Measurements from ENCODE around the gene SLC5A10. TPM values are rescaled to one million over a fixed set of nuclear protein-coding genes. Genes with fewer than 3 reads are reported as not detected.

The SLC5A10 gene
- total RNA-seq, 1 experiment from 2014 or later = not detected

- Histone ChIP-seq H3K9me3 (ENCODE audit: control insufficient read depth, low read depth, low read length) (no peaks in the 10 kb centered on the region), H2BK20ac (ENCODE audit: low read depth, low read length, poor library complexity, severe bottlenecking) (no peak overlapping the region), H3K9ac (ENCODE audit: extremely low read depth, insufficient read length, low read length) (no peak overlapping the region), H3K23ac (ENCODE audit: insufficient read length, low read depth, low read length) (no peak overlapping the region), H2AK5ac (ENCODE audit: insufficient read length, low read length) (no peak overlapping the region), H3K4me1 (ENCODE audit: insufficient read depth, low read length) (no peaks in the 10 kb centered on the region), H2BK15ac (ENCODE audit: low read depth, low read length) (no peak overlapping the region), H3K79me2 (ENCODE audit: insufficient read depth, low read length) (no peaks in the 10 kb centered on the region), H3K4ac (ENCODE audit: low read depth, low read length) (no peak overlapping the region), H2BK12ac (ENCODE audit: insufficient read length, low read depth, low read length) (no peak overlapping the region), H3K27ac (ENCODE audit: insufficient read length, low read depth, low read length) (no peak overlapping the region), H3K14ac (ENCODE audit: insufficient read depth, low read length) (no peak overlapping the region), H3K18ac (ENCODE audit: insufficient read length, low read depth, low read length) (no peak overlapping the region), H3K79me1 (ENCODE audit: insufficient read depth, low read depth, low read length, poor library complexity, severe bottlenecking) (no peaks in the 10 kb centered on the region), H3T11ph (ENCODE audit: low read length) (no peak overlapping the region), H4K8ac (replicated peaks; ENCODE audit: insufficient read length, low read depth, low read length) (no peak overlapping the region), H3K4me2 (ENCODE audit: insufficient read depth, insufficient read length, low read length) (no peak overlapping the region), H2BK120ac (ENCODE audit: low read depth, low read length, poor library complexity, severe bottlenecking) (no peak overlapping the region), H2AFZ (ENCODE audit: low read length) (no peak overlapping the region), H3K23me2 (ENCODE audit: insufficient read length, low read depth, low read length, poor library complexity, severe bottlenecking) (no peaks in the 10 kb centered on the region), H4K20me1 (ENCODE audit: control insufficient read depth, insufficient read depth, insufficient read length) (no peaks in the 10 kb centered on the region), H4K91ac (ENCODE audit: insufficient read length, low read depth, low read length) (no peak overlapping the region), H2BK5ac (ENCODE audit: insufficient read length, low read length) (no peak overlapping the region), H3K56ac (ENCODE audit: insufficient read length, low read depth, low read length) (no peak overlapping the region), H3K27me3 (ENCODE audit: insufficient read depth, low read length) (no peaks in the 10 kb centered on the region), H4K5ac (ENCODE audit: insufficient read length, low read depth, low read length) (no peak overlapping the region)
- WGBS (ENCODE audit: extremely low coverage, insufficient read length, low lambda C conversion rate) = no CpG with 5 or more reads among the region's 9 CpGs
- Mint-ChIP-seq H3K4me3 (no peak overlapping the region), H3K9me3 (no peaks in the 10 kb centered on the region), H3K27ac (no peak overlapping the region; a peak in 1 of 7 replicates), H3K36me3 (ENCODE audit: insufficient read depth in 1 of 3, low read depth in 3 of 3) (peaks cover 7 to 36% (median 30%) of the 10 kb centered on the region in 3 experiments; a peak in 6 of 7 replicates), H3K27me3 (ENCODE audit: low read depth) (no peaks in the 10 kb centered on the region), H3K4me1 (peaks cover 2% of the 10 kb centered on the region in 2 experiments; a peak in 3 of 4 replicates)
- no peak for DNase-seq
- no peak for TF ChIP-seq CTCF (conservative IDR thresholded peaks at IDR 0.05)
Measured at GRCh38 chr17:18987230-18987610, 35.3 kb downstream of the SLC5A10 start.
